GM12873 (cell line): Measurements from ENCODE around the gene FAM241A.

Experiments
- CTCF ChIP-seq: IDR thresholded peaks from 2 replicates; pipeline ENCODE4 v1.5.1; 2012; ENCODE audit warnings: low read depth, mild to moderate bottlenecking, moderate library complexity, low read length, control low read depth; ENCODE audit not compliant: insufficient read depth; ENCODE audit errors: missing control alignments

The FAM241A gene

GRCh38 chr4:112213091-112213490 lies 67.8 kb downstream of the FAM241A start:
- TF ChIP-seq CTCF, result no peak

- no peak for TF ChIP-seq CTCF
Measured at GRCh38 chr4:112213856-112214255, 68.6 kb downstream of the FAM241A start.

GRCh38 chr4:112214390-112215264 lies 69.4 kb downstream of the FAM241A start:
- peak; percentile 37 for TF ChIP-seq CTCF

- TF ChIP-seq CTCF, result no peak
Measured at GRCh38 chr4:112219826-112220366, 74.6 kb downstream of the FAM241A start.

- no peak for TF ChIP-seq CTCF
Measured at GRCh38 chr4:112222219-112222955, 77.1 kb downstream of the FAM241A start.

GRCh38 chr4:112225157-112225556 lies 79.9 kb downstream of the FAM241A start:
- no peak for TF ChIP-seq CTCF
